GM18858 (cell line): ENCODE results near the gene PEMT.

Experiments
- ATAC-seq: cut with Tn5 transposase; IDR thresholded peaks from one replicate; pipeline ENCODE4 v1.9.1; 2021; ENCODE audit not compliant: unreplicated experiment

PEMT gene

DNA sequence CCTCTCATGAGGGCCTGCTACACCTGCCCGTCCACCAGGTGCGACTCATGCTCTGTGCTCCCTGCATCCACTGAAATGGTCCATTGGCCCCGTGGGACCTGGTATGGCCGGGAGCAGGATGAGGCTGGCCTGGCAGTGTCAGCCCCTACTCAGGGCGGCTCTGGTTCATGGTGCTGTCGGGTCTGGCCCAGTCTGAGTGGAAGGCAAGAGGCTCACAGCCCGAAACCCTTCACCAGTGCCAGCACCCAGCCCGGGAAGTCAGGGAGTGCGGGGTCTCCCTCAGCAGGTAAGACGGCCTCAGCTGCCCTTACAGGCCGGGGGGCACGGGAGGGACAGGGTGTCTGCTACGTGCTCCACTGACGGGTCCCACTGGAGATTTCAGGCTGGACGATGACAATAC, 54.8 kb downstream of the PEMT start:
- ATAC-seq: no peak

DNA sequence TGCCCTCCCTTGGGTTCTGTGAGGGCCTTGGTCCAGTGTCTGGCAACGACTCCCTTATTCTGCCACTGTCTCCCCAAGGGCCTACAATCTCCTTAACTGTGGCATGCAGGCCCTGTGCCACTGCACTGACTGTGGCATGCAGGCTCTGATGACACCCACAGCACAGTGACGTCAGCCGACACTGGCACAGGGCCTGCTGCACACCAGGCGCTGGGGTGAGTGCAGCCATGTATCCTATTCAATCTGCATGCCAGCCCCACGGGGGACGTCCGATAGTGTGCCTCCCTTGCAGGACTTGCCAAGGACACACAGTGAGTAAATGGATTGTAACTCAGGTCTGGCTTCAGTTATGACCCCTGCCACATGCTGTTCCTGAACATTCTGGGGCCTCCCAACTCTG, 55.6 kb downstream of the PEMT start:
- ATAC-seq: no peak

DNA sequence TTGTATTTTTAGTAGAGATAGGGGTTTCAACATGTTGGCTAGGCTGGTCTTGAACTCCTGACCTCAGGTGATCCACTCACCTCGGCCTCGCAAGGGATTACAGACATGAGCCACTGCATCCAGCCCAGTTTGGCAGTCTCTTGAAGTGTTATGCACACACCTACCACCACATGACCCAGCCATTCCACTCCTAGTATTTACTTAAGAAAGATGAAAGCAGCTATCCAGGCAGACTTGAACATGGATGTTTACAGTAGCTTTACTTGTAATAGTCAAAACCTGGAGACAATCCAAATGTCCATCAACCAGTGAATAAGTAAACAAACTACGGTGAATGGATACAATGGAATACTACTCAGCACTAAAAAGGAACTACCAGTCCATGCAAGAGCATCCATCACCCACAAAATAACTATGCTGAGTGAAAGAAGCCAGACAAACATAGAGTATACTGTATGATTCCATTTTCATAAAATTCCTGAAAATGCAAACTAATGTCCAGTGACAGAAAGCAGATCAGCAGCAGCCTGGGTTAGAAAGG, 57.5 kb downstream of the PEMT start:
- no peak for ATAC-seq

DNA sequence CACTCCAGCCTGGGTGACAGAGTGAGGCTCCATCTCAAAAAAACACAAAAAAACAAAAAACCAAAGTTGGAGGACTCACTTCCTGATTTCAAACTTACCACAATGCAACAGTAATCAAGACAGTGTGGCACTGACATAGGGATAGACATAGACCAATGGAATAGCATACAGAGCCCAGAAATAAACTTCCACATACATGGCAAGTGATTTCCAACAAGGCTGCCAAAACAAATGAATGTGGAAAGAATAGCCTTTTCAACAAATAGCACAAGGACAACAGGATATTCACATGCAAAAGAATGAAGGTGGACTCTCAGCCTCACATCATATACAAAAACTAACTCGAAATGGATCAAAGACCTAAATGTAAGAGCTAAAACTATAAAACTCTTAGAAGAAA, 58.5 kb downstream of the PEMT start:
- ATAC-seq: no peak

DNA sequence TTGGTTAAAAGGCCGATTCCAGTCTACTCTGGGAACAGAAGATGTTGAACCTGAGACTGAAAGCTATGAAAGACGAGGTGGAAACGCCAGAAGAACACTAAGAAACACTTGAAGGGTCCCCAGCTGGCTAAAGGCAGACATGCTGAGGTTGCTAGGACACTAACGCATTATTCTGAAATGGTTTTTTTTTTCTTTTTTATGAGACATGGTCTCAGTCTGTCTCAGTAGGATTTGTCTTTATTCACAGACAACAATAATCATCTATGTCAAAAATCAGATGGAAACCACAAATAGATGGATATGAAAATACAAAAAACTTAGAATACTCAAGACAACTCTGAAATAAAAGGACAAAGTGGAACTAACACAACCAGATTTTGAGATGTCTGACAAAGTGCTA, 60.4 kb downstream of the PEMT start:
- ATAC-seq: no peak

DNA sequence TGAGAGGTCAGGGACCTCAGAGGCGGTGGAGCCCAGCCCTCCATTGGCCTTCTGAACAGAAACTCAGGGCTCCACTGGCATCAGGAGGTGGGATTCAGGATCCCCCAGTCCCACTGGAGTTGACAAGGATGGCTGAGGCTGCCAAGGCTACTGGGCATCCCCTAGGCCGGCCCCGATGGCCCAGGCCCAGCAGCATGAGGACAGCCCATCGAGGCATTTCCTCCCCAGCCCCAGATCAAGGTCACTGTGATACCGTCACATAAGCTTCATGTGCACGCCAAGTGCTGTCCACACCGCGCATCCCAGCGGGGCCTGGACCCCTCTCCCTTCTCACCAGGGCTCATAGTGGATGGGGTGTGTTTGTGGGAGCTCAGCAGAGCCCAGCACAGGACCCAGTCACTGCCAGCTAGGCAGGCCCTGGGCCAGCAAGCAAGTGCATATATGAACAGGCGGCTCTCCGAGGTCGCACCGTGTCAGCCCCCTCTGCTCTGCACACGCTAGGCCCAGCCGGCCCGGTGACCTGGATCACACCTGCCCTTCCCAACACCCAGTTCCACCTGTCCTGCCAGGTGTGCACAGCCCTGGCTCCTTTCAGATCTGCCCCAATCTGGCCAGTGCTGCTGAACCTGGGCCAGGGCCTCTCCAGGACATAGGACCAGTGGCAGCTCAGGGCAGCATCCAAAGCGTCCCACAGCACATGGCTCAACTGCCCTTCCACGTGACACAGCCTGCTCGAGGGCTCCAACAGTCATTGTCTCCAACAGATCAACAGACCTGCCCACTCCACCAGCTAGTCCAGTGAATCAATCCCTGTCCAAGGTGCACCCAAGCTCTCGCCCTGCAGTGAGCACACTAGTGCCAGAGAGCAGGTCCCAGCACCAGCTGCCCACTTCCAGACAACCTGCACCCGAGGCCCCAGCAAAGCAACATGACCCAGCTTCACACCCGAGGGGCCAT, 62.5 kb downstream of the PEMT start:
- no peak for ATAC-seq

DNA sequence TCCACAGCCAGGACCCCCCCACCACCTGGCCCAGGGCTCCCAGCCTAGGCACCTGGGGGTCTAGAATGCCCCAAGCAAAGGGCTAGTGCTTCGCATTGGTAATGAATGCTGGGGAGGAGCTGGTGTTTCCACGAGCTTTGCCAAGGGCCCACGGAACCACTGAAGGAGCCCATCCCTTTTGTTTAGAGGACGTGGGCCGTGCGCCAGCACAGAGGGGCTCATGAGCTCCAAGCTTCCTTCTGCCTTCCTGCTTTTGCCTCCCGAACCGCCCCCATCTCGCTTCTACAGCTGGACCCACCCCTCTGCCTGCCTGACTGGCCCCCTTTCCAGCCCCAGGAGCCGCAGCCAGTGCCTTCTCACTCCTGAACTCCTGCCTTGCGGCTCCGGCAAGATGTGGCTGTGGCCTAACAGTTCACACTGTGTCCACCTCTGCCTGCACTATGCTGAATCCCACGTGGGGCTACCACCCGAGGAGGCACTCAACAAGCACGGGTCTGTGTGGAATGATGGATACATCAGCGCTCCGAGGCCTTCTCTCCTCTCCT, 63.5 kb downstream of the PEMT start:
- ATAC-seq: no peak

DNA sequence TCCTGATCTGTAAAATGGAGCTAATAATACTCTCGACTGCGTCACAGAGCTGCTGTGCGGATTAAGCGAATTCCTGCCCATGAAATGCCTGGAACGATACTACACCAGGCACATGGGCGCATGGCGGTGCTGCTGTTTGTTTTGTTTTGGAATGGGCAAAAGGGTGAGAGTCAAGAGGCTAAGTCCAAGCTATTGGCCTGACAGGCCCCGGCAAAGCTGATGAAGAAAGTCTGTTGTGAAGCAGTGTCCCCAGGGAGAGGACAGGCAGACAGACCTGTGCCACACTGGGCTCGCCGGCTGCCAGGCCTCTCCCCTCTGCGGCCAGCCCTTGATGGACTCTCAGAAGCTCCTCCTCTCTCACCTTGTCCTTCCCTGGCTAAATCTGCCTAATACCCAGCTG, 64.0 kb downstream of the PEMT start:
- ATAC-seq: no peak

DNA sequence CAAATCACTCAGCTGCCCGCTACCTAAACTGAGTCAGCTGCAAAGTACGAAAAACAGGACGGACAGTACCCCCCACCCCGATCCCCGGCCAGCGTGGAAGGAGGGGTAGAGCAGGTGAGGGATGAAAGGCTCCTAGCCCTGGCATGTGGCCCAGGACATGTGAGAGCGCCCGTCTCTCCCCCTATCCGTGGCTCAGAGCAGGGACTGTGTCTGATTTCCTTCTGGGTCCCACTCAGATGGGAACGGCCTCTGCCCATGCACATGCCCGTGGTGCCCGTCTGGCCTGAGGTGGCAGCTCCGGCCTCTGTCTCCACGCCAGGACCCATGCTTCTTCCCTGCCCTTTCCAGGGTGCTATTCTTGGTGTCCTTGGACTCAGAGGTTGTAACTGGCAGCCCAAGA, 65.1 kb downstream of the PEMT start:
- ATAC-seq: no peak

DNA sequence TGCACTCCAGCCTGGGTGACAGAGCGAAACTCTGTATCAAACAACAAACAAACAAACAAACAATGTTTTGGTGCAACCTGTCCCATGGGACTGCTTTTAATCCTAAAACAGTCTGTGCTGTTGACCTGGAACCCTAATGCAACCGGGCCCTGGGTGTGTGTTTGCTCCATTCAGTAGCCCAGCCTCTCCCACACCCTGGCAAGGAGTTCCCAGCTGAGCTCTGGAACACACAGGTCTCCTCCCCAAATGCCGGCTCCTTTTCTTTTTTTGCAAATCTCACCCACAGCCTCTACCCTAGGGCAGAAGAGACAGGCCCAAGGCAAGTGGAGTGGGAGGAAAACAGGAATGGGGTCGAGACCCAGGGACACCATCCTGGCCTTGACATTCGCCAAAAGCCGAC, 65.6 kb downstream of the PEMT start:
- no peak for ATAC-seq

DNA sequence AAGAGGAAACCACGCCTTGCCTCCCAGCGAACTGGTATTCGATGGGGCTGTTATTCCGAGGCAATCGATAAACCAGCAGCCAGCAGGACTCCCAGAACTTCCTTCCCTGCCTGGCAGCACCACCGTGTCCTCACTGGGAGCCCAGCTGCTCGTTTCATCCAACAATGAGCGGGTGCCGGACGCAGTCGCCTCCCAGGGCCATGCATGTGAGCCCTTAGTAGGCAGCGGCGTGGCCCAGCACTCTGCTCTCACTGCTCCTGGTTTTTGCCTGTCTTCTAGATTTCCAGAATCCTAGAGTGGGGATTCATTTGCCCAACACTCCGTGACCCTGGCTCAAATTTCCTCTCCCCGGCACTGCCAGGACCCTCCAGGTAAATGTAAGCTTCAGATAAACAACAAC, 66.2 kb downstream of the PEMT start:
- ATAC-seq: no peak

DNA sequence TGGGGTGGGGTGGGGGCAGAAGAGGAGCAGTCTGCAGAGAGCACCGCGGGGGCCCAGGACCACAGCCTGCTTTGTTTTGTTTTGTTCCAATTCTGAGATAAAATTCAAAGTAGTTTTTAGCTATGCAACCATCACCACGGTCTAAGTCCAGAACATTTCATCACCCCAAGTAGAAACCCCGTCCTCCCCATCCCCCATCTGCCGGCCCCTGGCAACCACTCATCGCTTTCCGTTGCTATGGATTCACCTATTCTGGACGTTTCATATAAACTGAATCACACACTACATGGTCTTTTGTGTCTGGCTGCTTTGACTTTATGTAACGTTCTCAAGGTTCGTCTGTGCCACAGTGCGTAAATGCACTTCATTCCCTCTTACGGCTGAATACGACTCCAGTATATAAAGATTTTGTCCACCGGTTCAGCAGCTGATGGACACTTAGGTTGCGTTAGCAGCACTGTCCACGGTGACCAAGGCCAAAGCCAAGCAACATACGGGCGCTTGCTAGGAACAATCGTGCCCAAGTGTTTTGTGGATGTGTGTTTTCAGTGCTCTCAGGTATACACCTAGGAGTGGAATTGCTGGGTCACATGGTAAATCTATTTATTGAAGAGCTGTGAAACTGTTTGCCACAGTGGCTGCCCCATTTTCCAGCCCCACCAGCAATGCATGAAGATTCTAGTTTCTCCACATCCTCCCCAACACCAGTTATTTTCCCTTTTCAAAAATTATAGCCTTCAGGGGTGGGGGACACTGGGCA, 67.6 kb downstream of the PEMT start:
- ATAC-seq: no peak

DNA sequence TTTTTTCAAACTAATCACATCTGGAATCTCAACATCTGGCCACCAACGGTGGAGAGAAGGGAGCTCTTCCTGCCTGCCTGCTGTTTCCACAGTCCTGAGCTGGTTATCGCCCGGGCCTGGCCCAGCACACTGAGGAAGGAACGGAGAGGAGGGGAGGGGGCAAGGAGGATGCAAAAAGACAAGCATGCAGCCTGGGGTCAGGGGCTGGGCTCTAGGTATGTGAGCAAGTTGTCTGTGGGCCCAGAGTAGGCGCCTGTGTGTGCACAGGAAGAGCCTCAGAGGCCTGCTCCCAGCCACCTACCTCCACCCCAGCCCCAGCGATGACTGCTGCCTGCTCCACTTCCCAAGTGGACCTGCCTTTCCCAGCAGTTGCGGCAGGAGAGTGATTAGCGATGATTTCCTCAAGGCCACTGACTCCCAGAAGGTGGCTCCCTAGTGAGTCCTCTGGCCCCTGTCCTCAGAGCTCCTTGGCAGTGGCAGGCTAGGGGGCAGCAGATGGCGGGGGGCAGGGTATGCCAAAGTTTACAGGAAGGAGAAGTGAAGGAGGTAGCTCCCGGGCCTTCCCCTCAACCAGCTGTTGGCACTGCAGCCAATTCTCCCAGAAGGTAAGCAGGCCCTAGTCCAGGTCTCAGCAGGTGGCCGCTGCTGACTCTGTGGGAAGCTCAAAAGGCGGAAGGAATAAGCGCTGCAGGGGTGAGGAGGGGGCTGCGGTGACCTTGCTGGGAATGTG, 68.3 kb downstream of the PEMT start:
- no peak for ATAC-seq

DNA sequence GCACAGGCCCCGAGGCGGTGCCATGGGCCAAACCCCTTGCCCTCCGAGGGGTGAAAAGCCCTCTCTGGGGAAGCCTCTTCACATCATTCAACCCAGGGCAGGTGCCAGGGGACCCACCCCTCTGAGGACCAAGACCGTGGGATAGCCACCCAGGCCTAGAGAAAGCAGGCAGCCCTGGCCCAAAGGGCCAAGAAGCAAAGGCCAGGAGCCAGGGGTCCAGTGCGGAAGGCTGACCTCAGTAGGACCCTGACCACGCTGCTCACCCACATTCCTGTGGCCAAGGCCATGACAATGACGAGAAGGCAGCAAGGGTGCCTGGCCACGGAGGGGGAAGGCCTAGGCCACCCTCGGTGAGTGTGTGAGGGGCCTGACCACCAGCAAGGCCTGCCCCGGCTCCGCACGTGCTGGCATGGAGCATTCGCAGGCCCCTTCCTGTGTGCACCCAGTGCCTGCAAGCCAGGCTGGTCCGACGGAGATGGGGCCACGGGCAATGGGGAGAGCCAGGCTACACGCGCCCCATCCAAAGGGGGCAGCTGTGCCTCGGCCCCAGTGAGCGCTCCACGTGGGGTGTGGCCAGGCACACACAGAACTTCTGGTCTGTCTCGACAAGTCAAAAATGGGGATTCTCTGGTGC, 70.8 kb downstream of the PEMT start:
- no peak for ATAC-seq

DNA sequence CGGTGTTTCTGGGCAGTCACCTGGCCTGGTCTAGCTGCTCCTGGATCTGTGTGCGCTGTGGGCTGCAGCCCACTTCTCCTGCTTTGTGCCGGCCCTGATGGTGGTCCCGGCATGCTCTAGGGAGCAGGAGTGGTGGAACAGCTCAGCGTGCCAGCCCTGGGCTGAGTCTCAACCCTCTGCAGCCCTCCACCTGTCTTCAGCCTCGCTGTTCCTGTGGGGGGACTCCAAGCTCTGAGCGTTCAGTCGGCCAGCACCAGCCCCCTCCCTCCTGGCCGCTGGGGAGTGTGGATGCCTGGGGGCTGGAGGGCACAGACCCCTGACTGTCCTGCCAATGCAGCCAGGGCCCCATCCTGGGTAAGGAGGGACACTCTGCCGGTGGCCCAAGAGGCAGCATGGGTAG, 71.6 kb downstream of the PEMT start:
- ATAC-seq: no peak

DNA sequence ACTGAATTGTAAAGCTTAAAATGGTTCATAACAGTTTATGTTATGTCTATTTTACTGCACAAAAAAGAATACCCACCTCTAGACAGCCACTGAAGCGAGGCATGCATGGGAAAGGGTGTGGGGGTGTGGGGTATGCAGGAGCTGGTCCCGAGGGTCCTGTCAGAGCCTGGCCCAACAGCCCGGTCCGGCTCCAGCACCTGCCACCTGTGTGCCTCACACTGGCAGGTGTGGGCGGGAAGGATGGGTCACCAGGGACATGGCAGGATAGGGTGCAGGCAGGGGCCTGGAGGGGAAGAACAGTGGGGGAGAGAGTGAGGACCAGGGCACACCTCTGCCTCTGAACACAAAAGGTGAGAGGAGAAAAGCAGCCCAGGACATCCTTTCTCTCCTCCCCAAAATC, 72.6 kb downstream of the PEMT start:
- ATAC-seq: no peak

DNA sequence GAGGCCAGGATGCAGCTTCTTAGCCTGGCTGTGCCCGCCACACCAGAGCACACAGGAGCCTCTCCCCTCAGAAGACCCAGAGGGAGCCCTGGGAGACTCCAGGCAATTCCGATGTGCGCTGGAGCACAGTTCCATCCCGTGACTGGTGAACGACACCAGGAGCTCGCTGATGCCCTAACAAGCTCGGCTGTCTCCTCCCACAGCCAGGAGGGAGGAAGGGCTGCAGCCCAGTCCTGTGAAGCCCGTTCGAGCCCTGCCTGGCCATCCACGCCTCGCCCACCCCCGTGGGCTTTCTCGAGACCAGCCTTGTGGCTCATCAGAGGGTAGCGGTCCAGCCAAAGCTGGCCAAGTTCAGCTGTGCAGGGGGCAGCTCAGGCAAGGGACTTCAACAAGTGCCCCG, 73.5 kb downstream of the PEMT start:
- no peak for ATAC-seq

DNA sequence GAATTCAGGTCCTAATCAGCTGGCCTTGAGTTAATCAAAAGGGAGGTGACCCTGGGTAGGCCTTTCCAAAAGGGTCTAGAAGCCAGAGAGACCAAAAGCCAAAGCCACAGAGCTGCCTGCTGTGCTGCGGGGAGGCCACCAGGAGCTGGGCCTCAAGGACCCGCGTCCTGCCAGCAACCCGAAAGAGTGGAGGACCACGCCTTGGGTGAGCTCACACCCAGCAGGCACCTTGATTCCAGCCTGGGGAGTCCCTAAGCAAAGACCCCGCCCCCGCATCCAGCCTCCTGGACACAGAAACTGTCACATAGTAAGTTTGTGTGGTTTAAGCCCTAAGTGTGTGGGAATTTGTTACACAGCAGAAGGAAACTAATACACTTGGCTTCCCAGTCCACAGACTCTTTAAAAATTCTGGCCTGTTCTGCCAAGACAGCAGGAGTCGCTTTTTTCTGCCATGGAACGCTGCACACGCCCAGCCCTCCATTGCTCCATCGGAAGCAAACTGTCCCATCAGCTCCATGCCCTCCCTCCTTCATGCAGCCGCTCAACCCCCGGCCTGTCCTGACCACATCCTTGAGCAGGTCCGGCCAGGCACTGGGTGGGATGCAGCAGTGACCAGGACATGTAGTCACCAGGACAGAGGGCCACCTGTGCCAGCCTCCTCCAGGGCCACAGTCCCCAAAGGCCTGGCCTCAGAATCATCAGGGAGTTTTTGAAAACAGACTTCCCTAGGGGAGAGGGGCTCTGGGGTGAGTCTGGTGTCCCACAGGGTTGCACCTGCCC, 74.4 kb downstream of the PEMT start:
- ATAC-seq: no peak

DNA sequence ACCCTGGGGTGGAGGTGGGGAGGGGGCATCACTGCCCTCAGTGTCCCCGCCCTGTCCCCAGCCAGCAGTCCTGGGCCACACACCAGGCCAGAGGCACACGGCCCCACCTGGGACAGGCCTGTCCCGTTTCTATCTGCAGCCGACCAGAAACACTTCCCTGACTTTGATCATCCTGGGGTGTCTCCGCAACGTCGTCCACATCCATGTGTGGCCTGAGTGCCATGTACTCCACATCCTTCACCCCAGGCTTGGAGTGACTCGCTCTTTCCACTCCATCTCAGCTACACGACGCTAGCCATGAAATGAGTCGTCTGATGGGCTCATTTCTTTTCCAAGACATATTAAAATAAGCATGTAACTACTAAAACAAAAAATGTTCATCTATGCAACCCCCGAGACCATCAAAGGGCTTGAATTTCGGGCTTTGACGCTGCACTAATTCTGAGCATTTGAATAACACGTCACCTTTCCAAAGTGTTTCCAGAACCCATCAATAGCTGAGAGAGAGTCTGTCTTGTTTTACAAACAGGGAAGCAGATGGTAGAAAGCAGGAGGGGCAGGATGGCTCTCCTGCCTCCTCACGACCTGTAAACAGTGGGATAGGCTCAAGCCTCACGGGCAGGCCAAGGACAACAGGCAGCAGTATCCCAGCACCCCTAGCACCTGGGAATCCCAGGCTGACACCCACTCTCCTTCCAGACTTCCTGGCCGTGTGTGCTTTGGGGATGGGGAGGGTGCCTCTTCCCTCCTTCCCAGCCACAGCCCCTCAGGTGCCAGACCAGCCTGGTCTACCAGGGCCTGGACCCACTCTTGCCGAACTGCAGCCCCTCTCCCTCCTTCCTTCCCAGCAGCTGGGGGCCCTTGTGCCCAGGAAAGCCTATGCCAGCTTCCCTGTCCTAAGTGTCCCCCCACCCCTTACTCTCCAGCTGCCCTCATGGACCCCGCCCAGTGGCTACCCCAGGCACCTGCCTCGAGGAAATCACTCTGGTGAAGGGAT, 75.3 kb downstream of the PEMT start:
- no peak for ATAC-seq
